Measurements from ENCODE around the gene MACROD2. TPM values are rescaled to one million over a fixed set of nuclear protein-coding genes. Genes with fewer than 3 reads are reported as not detected.
"Not testable (repeated sequence)": the region's sequence is repeated elsewhere in the genome, so short reads cannot be mapped to it uniquely, and the experiment has no call there.

MACROD2 gene
- total RNA-seq, 4 donors from 2014 or later, result 10.0 to 24.0 (median 17.0) TPM

GRCh38 chr20:15523400-15523799 is 1528.1 kb downstream of the MACROD2 start:
- intact Hi-C loops (cut with DNase I; ENCODE audit: low total_unique reads), result no loop called here
- no peak overlapping the region for H3K4me3 ChIP-seq (ENCODE audit: low read depth, poor library complexity, severe bottlenecking)
- WGBS, 2 donors, result 59 to 97% methylated on average over 3 of the region's 3 CpGs
- no peak for DNase-seq (ENCODE audit: low spot score in 2 of 2)
- no peak for TF ChIP-seq POLR2A (IDR thresholded peaks at IDR 0.05)
- TF ChIP-seq, protein P1, sequence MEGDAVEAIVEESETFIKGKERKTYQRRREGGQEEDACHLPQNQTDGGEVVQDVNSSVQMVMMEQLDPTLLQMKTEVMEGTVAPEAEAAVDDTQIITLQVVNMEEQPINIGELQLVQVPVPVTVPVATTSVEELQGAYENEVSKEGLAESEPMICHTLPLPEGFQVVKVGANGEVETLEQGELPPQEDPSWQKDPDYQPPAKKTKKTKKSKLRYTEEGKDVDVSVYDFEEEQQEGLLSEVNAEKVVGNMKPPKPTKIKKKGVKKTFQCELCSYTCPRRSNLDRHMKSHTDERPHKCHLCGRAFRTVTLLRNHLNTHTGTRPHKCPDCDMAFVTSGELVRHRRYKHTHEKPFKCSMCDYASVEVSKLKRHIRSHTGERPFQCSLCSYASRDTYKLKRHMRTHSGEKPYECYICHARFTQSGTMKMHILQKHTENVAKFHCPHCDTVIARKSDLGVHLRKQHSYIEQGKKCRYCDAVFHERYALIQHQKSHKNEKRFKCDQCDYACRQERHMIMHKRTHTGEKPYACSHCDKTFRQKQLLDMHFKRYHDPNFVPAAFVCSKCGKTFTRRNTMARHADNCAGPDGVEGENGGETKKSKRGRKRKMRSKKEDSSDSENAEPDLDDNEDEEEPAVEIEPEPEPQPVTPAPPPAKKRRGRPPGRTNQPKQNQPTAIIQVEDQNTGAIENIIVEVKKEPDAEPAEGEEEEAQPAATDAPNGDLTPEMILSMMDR (IDR thresholded peaks at IDR 0.05), result no peak

- 88 to 90% methylated on average over 4 of the region's 4 CpGs for WGBS, 2 donors
- DNase-seq (ENCODE audit: low spot score in 2 of 2), result no peak
- TF ChIP-seq, protein P1 (IDR thresholded peaks at IDR 0.05), result no peak
- no peak for TF ChIP-seq POLR2A (IDR thresholded peaks at IDR 0.05)
- intact Hi-C loops (cut with DNase I; ENCODE audit: low total_unique reads), result no loop called here
- H3K4me3 ChIP-seq (ENCODE audit: low read depth, poor library complexity, severe bottlenecking), result no peak overlapping the region
Observed at GRCh38 chr20:15528391-15529111, 1533.2 kb downstream of the MACROD2 start.

GRCh38 chr20:15535863-15536262 is 1540.5 kb downstream of the MACROD2 start:
- no peak overlapping the region for H3K4me3 ChIP-seq (ENCODE audit: low read depth, poor library complexity, severe bottlenecking)
- 88 to 89% methylated on average over 3 of the region's 3 CpGs for WGBS, 2 donors
- TF ChIP-seq POLR2A (IDR thresholded peaks at IDR 0.05), result no peak
- TF ChIP-seq, protein P1 (IDR thresholded peaks at IDR 0.05), result no peak
- DNase-seq (ENCODE audit: low spot score in 2 of 2), result no peak
- intact Hi-C loops (cut with DNase I; ENCODE audit: low total_unique reads), result no loop called here

DNA sequence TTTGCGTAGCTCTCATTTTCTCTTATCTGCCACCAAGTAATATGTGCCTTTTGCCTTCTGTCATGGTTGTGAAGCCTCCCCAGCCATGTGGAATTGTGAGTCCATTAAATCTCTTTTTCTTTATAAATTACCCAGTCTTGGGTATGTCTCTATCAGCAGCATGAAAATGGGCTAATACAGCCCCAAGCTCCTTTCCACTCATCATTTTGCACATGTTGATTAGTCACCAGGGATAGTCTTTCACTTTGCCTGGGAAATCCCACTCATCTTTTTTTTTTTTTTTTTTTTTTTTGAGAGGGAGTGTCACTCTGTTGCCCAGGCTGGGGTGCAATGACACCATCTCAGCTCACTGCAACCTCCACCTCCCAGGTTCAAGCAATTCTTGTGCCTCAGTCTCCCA is 1541.9 kb downstream of the MACROD2 start:
- intact Hi-C loops (cut with DNase I; ENCODE audit: low total_unique reads), result not testable (repeated sequence)

GRCh38 chr20:15542655-15543054 is 1547.3 kb downstream of the MACROD2 start:
- 90% methylated on average over 5 of the region's 5 CpGs for WGBS, 2 donors
- intact Hi-C loops (cut with DNase I; ENCODE audit: low total_unique reads), result no loop called here
- DNase-seq (ENCODE audit: low spot score in 2 of 2), result no peak
- H3K4me3 ChIP-seq (ENCODE audit: low read depth, poor library complexity, severe bottlenecking), result no peak overlapping the region
- TF ChIP-seq, protein P1 (IDR thresholded peaks at IDR 0.05), result no peak
- no peak for TF ChIP-seq POLR2A (IDR thresholded peaks at IDR 0.05)

More for the DNA sequence above, 1541.9 kb downstream of the MACROD2 start:
- WGBS, 2 donors, result 88 to 100% methylated on average over 1 of the region's 1 CpG
- not testable (repeated sequence) for H3K4me3 ChIP-seq (ENCODE audit: low read depth, poor library complexity, severe bottlenecking); DNase-seq (ENCODE audit: low spot score in 2 of 2)

DNA sequence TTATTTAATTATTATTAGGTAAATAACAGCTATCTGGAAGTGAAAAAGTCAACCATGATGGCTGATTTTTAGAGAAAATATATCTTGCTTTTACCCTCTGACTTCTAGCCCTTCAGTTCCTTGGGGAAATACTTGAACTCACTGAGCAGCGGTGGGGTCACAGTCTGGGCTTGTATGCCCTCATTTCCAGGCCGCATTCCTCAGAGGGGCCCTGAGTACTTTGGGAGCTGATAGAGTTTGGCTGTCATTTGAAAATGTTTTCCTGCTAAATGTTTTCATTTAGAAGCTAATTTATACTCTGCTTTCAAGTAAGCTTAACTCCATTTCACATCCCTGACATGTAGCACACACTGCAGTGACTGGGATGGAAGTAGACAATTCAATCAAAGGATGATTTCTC is 1549.4 kb downstream of the MACROD2 start:
- no peak overlapping the region for H3K4me3 ChIP-seq (ENCODE audit: low read depth, poor library complexity, severe bottlenecking)
- intact Hi-C loops (cut with DNase I; ENCODE audit: low total_unique reads), result no loop called here
- DNase-seq (ENCODE audit: low spot score in 2 of 2), result no peak
- WGBS, 2 donors, result 59 to 60% methylated on average over 2 of the region's 2 CpGs
- TF ChIP-seq, protein P1 (IDR thresholded peaks at IDR 0.05), result no peak
- no peak for TF ChIP-seq POLR2A (IDR thresholded peaks at IDR 0.05)
